Body of pancreas (tissue), 4 donors: ENCODE measurements around the gene ARHGAP26. TPM values are rescaled to one million over a fixed set of nuclear protein-coding genes. Genes with fewer than 3 reads are reported as not detected.

Experiments
- ATAC-seq: fragments of 150-250 bp; one replicate; pipeline ENCODE4 v1.9.1; 2016
- DNase-seq, 4 donors: peaks; one replicate each; pipeline ENCODE4 v3.0.0-alpha.2; 2019
- H3K27ac ChIP-seq, 4 donors: fragments of 200-600 bp; sonication (generic); 1 replicate in 3 of 4; 2 replicates in 1 of 4; pipeline versions ENCODE4 v1.5.1 to v1.6.1; 2016 to 2019; ENCODE audit warnings: mild to moderate bottlenecking in 1 of 4, mixed read lengths in 1 of 4, moderate library complexity in 1 of 4
- H3K27me3 ChIP-seq, 2 donors: fragments of 200-600 bp; sonication (generic); one replicate each; pipeline ENCODE4 v1.6.0; 2016; ENCODE audit warnings: mild to moderate bottlenecking in 1 of 2
- H3K36me3 ChIP-seq, 2 donors: fragments of 200-600 bp; sonication (generic); replicated peaks in 1 of 2; 2 replicates each; pipeline ENCODE4 v1.5.1; 2016; ENCODE audit warnings: low read depth in 2 of 2; ENCODE audit not compliant: insufficient read depth in 1 of 2
- H3K4me1 ChIP-seq: fragments of 200-600 bp; sonication (generic); one replicate; pipeline ENCODE4 v1.6.0; 2016
- H3K4me3 ChIP-seq, 2 donors: fragments of 200-600 bp; sonication (generic); 1 replicate in 1 of 2; 2 replicates in 1 of 2; pipeline ENCODE4 v1.5.1; 2016 to 2019
- H3K9me3 ChIP-seq, 3 donors: fragments of 200-600 bp; sonication (generic); 1 replicate in 2 of 3; 2 replicates in 1 of 3; pipeline ENCODE4 v1.5.1; 2016
- CTCF ChIP-seq, 7 experiments: fragments of 450-650 bp in 4 of 7; fragments of 200-600 bp in 3 of 7; sonication (generic) in 3 of 7; IDR thresholded peaks; one replicate each; pipeline ENCODE4 v1.5.1; 2016 to 2019; ENCODE audit warnings: antibody characterized with exemption in 7 of 7
- POLR2A ChIP-seq, 3 donors: fragments of 450-650 bp; IDR thresholded peaks; one replicate each; pipeline ENCODE4 v1.6.1; 2016; ENCODE audit warnings: antibody characterized with exemption in 3 of 3, mild to moderate bottlenecking in 2 of 3
- WGBS, 2 donors: methylation state at CpG; one replicate each; pipeline ENCODE4 v1.1.5; 2017; 5-methylcytosine and 5-hydroxymethylcytosine counted together
- intact Hi-C: fragments of 100-400 bp; cut with DNase I; formaldehyde crosslinking; loops from one replicate; pipeline ENCODE4 v1.15.1; 2023
- total RNA-seq, 2 donors: library from RNA; depleted of rRNA; stranded (reverse); fragments of >200 nt; gene quantifications; one replicate each; pipeline ENCODE4 v1.1.0, GENCODE V29; 2016

Gene ARHGAP26
- total RNA-seq, 2 donors from 2014 or later = 12.5 to 14.2 TPM

GRCh38 chr5:142886956-142887355 is 116.8 kb downstream of the ARHGAP26 start:
- Histone ChIP-seq H3K4me1 (no peaks in the 10 kb centered on the region), H3K9me3 (no peaks in the 10 kb centered on the region), H3K36me3 (no peaks in the 10 kb centered on the region), H3K4me3 (no peak overlapping the region), H3K27ac (no peak overlapping the region), H3K27me3 (no peaks in the 10 kb centered on the region)
- intact Hi-C loops = loop anchor here (5.0 kb wide), 1 partner anchor 170 kb away; no protein-coding TSS in a partner anchor
- TF ChIP-seq POLR2A (IDR thresholded peaks at IDR 0.05) = no peak
- TF ChIP-seq CTCF (IDR thresholded peaks at IDR 0.05) = no peak
- DNase-seq = no peak
- ATAC-seq = no peak
- 54 to 70% methylated on average over 2 of the region's 2 CpGs for WGBS, 2 donors

- H3K9me3 ChIP-seq = no peaks in the 10 kb centered on the region
- ATAC-seq = peak; percentile 85
- H3K4me1 ChIP-seq = no peaks in the 10 kb centered on the region
- H3K36me3 ChIP-seq = no peaks in the 10 kb centered on the region
- intact Hi-C loops = loop anchor here (5.0 kb wide), 1 partner anchor 171 kb away; no protein-coding TSS in a partner anchor
- H3K4me3 ChIP-seq = no peak overlapping the region
- TF ChIP-seq CTCF (IDR thresholded peaks at IDR 0.05) (peak; percentile 47 to 86 (median 73)), POLR2A (IDR thresholded peaks at IDR 0.05) (no peak)
- H3K27me3 ChIP-seq = no peaks in the 10 kb centered on the region
- no peak overlapping the region for H3K27ac ChIP-seq
- peak in 3 of 4 donors; percentile 27 to 46 (median 31) for DNase-seq
- WGBS, 2 donors = 38 to 42% methylated on average over 9 of the region's 9 CpGs
These were observed 118.4 kb downstream of the ARHGAP26 start for GRCh38 chr5:142888469-142889085.

- DNase-seq = no peak
- Histone ChIP-seq H3K27me3 (no peaks in the 10 kb centered on the region), H3K9me3 (no peaks in the 10 kb centered on the region), H3K4me3 (no peak overlapping the region), H3K36me3 (no peaks in the 10 kb centered on the region), H3K4me1 (no peaks in the 10 kb centered on the region), H3K27ac (no peak overlapping the region)
- 82 to 89% methylated on average over 3 of the region's 3 CpGs for WGBS, 2 donors
- intact Hi-C loops = no loop called here
- TF ChIP-seq POLR2A (IDR thresholded peaks at IDR 0.05) (no peak), CTCF (IDR thresholded peaks at IDR 0.05) (no peak)
- no peak for ATAC-seq
These were observed 121.8 kb downstream of the ARHGAP26 start for GRCh38 chr5:142892021-142892420.

GRCh38 chr5:142894315-142894714 is 124.1 kb downstream of the ARHGAP26 start:
- DNase-seq = no peak
- intact Hi-C loops = no loop called here
- 90 to 93% methylated on average over 2 of the region's 2 CpGs for WGBS, 2 donors

More at GRCh38 chr5:142894315-142894714, 124.1 kb downstream of the ARHGAP26 start:
- H3K27me3 ChIP-seq = no peaks in the 10 kb centered on the region
- no peaks in the 10 kb centered on the region for H3K36me3 ChIP-seq
- no peaks in the 10 kb centered on the region for H3K9me3 ChIP-seq
- no peak overlapping the region for H3K27ac ChIP-seq
- no peaks in the 10 kb centered on the region for H3K4me1 ChIP-seq
- TF ChIP-seq POLR2A (IDR thresholded peaks at IDR 0.05) (no peak), CTCF (IDR thresholded peaks at IDR 0.05) (no peak)
- no peak for ATAC-seq
- H3K4me3 ChIP-seq = no peak overlapping the region
